Epithelial cell of esophagus (primary cell): ENCODE measurements around the gene ARHGAP4.

Source experiments
- DNase-seq: peaks from one replicate; pipeline ENCODE4 v3.0.0; 2010; ENCODE audit warnings: low read depth
- H3K4me3 ChIP-seq: 2 replicates; pipeline ENCODE4 v1.5.1; 2011; ENCODE audit warnings: mild to moderate bottlenecking, low read length, control low read depth
- CTCF ChIP-seq: IDR thresholded peaks from 2 replicates; pipeline ENCODE4 v1.5.1; 2011; ENCODE audit warnings: low read depth, mild to moderate bottlenecking, low read length, control low read depth, inconsistent platforms; ENCODE audit not compliant: insufficient read depth; ENCODE audit errors: missing control alignments

ARHGAP4 gene

DNA sequence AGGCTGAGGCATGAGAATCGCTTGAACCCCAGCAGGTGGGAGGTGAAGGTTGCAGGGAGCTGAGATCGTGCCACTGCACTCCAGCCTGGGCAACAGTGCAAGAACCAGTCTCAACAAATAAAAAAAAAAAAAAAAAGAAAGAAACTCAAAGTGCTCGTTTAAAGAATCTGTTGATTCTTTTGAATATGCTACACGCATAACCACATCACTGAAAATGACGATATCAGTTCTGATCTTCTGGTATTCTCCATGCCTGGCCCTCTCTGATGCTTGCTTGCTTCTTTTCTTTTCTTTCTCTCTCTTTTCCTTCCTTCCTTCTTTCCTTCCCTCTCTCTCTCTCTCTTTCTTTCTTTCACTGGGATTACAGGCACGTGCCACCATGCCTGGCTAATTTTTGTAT is 14.3 kb downstream of the ARHGAP4 start:
- H3K4me3 ChIP-seq, result no peak overlapping the region
- TF ChIP-seq CTCF, result no peak
- DNase-seq, result no peak

DNA sequence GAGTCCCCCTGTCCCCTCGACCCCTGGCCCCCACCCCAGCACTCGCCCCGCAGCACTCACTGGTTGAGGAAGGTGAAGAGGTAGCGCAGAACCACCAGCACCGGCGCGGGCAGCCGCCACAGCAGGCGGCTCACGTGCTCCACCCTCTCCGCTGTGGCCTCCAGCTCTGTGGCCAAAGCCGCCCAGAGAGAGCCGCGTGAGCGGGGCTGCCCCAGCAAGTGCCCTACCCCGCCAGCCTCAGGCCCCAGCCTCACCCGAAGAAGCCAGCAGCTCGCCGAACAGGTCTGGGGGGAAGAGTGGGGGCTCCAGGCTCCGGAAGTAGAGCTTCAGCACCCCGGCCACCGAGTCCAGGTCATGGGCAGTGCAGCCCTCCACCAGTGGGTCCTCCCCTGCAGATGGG is 15.6 kb downstream of the ARHGAP4 start:
- H3K4me3 ChIP-seq, result no peak overlapping the region
- DNase-seq, result no peak
- no peak for TF ChIP-seq CTCF

DNA sequence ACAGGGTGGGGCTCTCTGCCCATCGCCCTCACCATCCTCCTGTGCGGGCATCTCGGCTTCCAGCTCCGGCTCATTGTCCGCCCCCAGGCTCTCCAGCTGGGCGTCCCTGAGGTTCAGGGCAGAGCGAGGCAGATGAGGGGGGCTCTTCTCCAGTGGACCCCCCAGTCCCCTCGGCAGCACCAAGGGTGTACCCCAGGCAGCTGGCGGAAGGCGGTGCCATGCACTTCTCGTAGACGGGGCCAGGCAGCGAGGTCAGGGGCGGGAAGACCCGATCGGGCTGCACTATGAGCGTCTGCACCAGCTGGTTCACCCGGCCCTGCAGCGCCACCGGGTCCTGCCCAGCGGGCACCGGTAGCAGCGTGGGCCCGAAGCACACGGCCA is 16.1 kb downstream of the ARHGAP4 start:
- no peak for TF ChIP-seq CTCF
- DNase-seq, result no peak
- H3K4me3 ChIP-seq, result no peak overlapping the region

DNA sequence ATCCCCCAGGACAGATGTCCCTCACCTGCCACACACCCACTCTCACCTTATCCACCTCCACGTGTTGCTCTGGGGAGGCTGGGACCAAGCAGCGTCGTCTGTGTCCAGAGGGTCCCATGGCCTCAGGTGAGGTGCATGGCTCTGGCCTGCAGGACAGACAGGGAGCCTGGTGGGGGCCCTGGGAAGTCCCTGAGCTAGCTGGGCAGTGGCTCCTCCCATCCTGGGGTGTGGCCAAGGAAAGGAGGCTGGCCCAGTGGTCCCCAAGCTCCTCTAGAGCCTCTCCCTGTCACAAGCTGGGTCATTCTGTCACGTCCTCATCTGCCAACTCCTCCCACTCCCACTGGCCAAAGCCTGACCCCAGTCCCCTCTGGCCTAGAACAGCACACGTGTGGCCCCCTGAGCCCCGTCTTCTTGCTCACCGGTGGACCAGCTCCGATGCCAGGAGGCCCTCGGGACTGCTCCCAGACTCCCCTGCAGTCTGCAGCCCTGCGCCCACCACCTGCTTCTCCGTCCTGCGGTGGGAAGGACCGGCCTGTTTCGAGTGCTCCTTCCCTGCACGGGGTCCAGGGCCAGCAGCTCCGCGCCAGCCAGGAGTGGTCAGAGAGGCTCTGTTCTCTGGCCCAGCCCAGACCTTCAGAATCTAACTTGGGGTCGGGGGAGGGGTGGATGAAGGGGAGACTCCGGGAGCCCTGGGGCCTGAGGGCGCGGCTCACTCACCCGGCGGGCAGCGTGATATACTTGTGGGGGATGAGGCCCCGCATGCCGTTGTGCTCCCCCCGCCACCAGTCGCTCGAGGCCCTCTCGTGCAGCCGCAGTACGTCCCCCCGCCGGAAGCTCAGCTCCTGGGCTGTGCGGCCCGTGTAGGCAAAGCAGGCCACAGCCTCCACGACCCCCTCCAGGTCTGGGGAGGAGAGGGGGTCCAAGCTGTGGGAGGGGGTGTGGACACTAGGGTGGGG is 16.8 kb downstream of the ARHGAP4 start:
- TF ChIP-seq CTCF, result no peak
- H3K4me3 ChIP-seq, result no peak overlapping the region
- DNase-seq, result no peak

- no peak for DNase-seq
- no peak for TF ChIP-seq CTCF
- no peak overlapping the region for H3K4me3 ChIP-seq
Measured at GRCh38 chrX:153908219-153908860, 17.7 kb downstream of the ARHGAP4 start.

- TF ChIP-seq CTCF, result no peak
- no peak for DNase-seq
- H3K4me3 ChIP-seq, result no peak overlapping the region
Measured at GRCh38 chrX:153907456-153907855, 18.6 kb downstream of the ARHGAP4 start.
